COLO668 (cell line): ENCODE results near the gene RPRD1B.
A peak's percentile ranks its signal among the peaks of the same experiment; 100 is the strongest.

ENCODE experiments used
- DNase-seq: peaks from one replicate; lab custom pipeline; 2025; ENCODE audit not compliant: unreplicated experiment; lab: John Stamatoyannopoulos, UW

The RPRD1B gene

GRCh38 chr20:38117205-38117604, 83.7 kb downstream of the RPRD1B start:
- no peak for DNase-seq

- DNase-seq, result no peak
These were observed 84.1 kb downstream of the RPRD1B start for GRCh38 chr20:38117635-38118034.

GRCh38 chr20:38119446-38119845, 85.9 kb downstream of the RPRD1B start:
- no peak for DNase-seq

GRCh38 chr20:38120625-38120988, 87.1 kb downstream of the RPRD1B start:
- DNase-seq, result no peak

- no peak for DNase-seq
These were observed 88.2 kb downstream of the RPRD1B start for GRCh38 chr20:38121741-38122140.

GRCh38 chr20:38123021-38123587, 89.6 kb downstream of the RPRD1B start:
- no peak for DNase-seq

GRCh38 chr20:38125157-38126056, 91.9 kb downstream of the RPRD1B start:
- DNase-seq, result peak; percentile 93

- peak; percentile 31 for DNase-seq
These were observed 92.8 kb downstream of the RPRD1B start for GRCh38 chr20:38126146-38126921.

GRCh38 chr20:38126932-38127621, 93.5 kb downstream of the RPRD1B start:
- DNase-seq, result peak; percentile 83

GRCh38 chr20:38127920-38128528, 94.5 kb downstream of the RPRD1B start:
- no peak for DNase-seq

- no peak for DNase-seq
These were observed 95.1 kb downstream of the RPRD1B start for GRCh38 chr20:38128691-38129090.

- no peak for DNase-seq
These were observed 95.8 kb downstream of the RPRD1B start for GRCh38 chr20:38129248-38129865.

GRCh38 chr20:38129893-38130609, 96.5 kb downstream of the RPRD1B start:
- no peak for DNase-seq

GRCh38 chr20:38130687-38131587, 97.4 kb downstream of the RPRD1B start:
- DNase-seq, result no peak

GRCh38 chr20:38131588-38132121, 98.1 kb downstream of the RPRD1B start:
- DNase-seq, result no peak

GRCh38 chr20:38132156-38132909, 98.8 kb downstream of the RPRD1B start:
- no peak for DNase-seq

- DNase-seq, result no peak
These were observed 99.5 kb downstream of the RPRD1B start for GRCh38 chr20:38132910-38133501.
